ENCODE data around the gene IARS2.
"Not testable (repeated sequence)": the region's sequence is repeated elsewhere in the genome, so short reads cannot be mapped to it uniquely, and the experiment has no call there.

Gene IARS2

DNA sequence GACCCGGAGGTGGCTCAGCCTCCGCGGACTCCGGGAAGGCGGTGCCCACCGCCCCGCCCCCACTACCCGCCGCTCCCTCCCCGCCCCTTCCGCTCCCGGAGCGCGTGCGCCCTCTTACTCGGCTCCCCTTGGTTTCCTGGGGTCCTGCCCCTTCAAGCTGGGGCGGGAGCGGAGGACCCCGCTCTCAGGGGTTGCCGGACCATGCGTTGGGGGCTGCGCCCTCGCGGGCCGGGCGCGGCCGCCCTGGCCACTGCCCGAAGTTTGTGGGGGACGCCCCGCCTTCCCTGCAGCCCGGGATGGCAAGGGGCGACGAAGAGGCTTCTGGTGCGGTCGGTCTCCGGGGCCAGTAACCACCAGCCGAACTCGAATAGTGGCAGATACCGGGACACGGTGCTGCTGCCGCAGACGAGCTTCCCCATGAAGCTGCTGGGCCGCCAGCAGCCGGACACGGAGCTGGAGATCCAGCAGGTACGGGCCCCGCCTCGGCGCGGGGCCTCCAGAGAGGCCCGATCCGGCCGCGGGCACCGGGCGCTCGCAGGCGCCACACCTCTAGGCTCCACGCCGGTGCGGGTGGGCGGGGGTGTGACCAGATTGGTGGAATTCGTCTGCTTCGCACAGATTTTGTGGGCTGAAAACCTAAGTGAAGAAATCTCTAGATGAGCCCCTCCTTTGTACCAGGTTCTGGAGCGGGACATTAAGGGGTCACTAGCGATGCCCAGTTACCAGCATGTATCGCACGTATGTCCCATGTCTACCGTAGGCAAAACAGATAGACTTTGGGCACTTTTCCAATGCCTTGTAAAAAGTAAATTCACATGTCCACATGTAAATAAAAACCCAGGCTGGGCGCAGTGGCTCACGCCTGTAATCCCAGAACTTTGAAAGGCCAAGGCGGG, at the start of gene IARS2:
Gene IARS2, plus strand, starts transcription at position 117 of the 896 bp plus-strand sequence. Its CDS starts 85 bp downstream, at position 202.
- peak; percentile 98 for DNase-seq (ENCODE audit: low spot score)

DNA sequence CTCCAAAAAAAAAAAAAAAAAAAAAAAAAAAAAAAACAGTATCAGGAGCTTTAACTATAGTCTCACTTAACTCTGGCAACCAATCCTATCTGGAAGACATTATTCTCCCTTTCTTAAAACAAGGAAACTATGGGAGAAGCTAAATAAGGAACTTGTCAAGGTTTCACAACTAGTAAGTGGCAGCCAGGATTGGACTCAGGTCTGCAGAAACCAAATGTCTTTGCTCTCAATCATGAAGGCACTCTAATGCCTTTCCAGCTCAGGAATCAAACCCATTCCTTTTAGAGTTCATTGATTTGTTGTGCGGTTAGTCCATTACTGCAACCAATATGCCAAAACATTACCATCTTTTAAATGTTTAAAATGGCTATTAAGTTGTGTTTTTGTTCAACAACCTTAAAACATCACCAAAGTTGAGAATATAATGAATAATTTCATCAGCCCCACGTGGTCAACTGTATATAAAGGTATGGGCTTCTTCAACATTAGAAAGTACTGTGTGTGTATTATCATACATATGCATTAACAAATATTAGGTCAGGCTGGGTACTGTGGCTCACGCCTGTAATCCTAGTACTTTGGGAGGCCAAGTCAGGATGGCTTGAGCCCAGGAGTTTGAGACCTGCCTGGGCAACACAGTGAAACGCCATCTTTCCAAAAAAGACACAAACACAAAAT, 49.1 kb upstream of the IARS2 start:
- no peak for DNase-seq (ENCODE audit: low spot score)

DNA sequence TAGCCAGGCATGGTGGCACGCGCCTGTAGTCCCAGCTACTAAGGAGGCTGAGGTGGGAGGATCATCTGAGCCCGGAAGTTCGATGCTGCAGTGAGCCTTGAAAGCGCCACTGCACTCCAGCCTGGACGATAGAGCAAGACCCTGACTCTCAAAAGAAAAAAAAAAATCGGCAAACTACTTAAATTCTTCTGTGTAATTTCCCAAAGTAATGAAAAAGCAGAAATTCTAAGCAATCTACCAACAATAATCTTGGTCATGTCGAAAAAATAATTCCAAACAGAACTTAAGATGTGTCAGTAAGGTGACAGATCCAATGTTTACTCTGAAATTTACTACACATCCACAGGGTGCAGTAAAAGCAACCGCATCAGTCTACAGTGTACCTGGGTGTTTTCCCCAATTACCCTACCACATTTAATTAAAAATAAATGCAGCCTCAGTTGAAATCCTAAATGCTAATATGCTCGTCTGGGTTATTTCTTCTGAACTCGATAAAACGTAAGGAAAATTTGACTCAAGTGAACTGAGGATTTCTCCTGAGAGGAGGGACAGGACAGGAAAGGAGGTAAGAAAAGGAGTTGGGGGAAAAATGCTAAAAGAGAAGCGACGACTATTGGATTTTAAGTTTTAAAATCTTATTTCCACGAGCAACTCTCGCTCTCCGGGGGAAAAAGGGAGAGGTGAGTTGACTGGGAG, 48.4 kb upstream of the IARS2 start:
- DNase-seq (ENCODE audit: low spot score) = peak; percentile 10

DNA sequence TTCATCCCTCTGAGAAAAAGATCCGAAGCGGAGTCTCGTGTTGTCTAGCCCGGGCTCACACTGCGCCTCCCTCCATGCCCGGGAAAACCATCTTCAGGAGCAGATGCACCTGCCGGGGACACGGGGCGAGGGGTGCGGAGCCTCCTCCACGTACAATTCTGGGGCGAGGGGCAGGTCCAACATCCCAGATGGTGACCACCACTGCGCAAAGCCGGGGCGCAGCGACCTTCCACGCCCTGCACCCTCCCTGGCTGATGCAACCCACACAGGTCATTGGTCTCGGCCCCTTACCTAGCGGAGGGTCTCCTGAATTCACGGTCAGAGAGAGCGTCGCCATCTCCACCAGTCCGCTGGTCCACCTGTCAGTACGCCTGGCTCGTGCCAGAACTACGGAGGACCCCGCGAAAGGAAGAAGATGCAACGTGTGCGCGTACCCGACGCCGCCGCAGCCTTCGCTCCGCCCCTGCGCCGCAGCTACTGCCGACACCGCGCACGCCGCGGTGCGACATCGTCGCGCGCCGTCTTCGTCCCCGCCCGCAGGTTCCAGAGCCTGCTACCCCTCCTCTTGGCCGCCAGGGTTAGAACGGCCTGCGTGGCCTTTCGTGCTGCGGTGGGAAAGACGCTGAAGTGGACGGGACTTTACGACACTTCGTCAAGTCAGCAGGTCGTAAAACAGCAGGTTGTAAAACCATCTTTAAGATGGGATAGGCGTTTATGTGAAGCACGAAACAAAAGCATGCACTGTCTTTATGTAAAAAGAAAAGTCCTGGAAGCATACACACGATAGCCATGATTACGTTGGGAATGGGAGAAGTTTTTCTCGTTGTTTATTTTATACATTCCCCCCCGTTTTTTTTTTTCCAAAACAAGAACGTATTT, 47.6 kb upstream of the IARS2 start, which contains the start of gene EPRS1:
Gene EPRS1, minus strand, starts transcription at position 454 of the 879 bp plus-strand sequence. Its CDS starts 117 bp downstream, at position 337.
- peak; percentile 96 for DNase-seq (ENCODE audit: low spot score)

DNA sequence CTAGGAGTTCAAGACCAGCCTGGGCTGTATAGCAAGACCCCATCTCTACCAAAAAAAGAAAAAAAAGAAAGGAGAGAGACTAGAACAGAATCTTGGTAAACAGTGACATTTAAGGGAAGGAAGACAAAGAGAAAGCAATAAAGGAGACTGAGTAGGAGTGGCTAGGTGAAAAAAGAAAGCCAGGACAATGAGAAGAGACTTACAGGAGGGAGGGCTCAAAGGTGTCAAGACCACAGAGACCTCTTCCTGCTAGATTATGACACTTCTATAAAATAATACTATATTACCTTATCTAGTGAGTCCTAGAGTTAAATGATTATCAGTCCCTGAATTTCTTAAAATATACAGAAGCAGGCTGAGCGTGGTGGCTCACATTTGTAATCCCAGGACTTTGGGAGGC, 37.6 kb upstream of the IARS2 start:
- DNase-seq (ENCODE audit: low spot score) = no peak

DNA sequence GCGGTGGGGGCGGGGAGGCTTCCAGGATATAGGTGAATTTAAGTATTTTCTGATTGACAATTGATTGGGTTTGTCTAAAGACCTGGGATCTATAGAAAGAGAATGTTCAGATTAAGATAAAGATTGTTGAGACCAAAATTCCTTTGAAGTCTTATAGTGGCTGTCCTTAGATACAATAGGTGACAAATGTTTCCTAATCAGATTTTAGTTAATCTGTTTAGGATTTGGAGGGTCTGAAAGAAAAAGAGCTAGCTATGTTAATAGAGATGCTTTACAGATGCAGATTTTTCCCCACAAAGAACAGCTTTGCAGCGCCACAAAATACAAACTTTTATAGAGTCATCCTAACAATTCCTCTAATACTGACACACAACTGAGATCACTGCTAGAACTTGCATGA, 33.1 kb upstream of the IARS2 start:
- no peak for DNase-seq (ENCODE audit: low spot score)

DNA sequence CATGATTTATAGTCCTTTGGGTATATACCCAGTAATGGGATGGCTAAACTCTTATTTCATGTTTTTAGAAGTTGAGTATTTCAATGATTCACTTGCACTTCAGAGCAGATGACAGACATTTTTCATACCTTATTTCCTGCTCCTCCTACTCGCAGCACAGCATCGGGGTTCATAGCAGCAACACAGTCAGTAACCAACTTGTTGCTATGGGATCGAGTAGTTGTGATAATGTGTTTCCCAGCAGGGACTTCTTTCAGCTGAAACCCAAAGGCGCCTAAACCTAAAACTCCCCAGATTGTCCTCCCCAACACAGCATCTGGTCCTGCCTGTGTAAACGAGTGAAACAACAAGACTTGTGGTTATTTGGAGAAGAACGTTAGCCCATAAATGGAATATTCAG, 31.3 kb upstream of the IARS2 start:
- DNase-seq (ENCODE audit: low spot score) = no peak

DNA sequence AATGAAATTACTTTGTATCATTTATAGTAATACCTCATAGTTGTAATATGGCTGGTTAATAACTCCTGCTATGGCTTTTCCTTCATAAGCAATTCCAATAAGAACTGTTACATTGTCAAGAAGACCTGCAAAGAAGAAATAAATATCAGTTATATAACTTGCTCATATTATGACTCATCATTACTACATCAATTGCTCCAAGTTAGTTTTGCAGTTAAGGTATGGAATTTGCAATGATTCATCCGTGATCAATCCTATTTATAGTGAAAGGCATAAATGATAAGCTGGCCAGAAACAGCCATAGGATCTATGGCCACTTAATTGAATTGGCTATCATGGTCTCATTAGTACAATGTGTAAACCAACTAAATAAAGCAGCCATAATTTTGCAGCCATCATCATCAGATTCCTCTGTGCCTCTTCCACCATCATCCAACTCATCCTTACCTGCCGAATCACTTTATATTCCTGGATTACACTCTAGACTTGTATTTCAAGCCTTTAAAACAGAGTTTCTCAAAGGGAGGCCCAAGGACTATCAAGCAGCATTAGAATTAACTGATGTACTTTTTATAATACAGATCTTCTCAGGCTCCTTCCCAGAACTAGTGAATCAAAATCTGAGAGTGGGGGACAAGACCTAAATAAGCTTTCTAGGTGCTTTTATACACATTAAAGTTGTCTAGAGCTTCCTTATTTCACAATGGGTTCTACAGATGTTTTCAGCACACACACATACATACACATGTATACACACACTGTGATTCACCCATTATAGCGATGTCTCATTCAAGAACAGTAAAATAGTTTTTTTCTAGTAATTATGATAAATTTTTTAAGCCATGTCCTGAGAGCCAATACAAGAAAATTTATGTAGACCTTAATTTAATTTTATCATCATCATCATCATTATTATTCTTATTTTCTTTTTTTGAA, 26.4 kb upstream of the IARS2 start:
- DNase-seq (ENCODE audit: low spot score) = no peak

DNA sequence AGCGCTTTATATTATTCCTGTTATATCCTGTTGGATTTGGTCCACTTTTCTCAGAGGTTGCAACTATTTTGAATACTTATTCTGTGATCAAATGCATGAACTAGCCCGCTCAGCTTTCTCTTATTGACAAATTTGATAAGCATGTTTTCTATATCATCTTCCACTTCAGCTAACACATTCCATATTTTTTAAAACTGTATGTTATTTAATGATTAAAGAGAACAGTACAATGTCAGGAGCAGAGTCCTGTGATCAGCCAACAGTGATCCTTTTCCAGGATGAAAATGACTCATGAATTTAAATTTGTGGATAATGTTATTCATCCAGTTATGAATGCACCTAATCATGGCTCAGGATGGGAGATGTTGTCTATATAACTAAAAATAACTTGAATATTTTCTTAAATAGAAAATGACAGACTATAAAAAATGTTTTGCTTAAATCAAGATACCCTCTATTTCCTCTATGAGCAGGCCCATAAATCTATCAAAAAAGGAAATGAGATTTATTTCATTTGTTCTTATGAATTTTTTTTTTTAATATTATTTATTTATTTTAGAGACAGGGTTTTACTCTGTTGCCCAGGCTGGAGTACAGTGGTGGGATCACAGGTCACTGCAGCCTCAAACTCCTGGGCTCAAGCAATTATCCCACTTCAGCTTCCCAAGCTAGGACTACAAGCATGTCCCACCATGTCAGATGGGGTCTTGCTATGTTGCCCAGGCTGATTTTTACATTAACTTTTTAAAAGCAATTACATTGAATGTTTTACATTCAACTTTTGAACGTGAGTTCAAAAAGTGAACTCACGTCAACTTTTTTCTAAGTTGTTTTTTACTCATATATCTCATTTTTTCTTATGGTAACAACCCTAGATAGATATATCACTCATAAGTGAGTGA, 16.8 kb upstream of the IARS2 start:
- peak; percentile 21 for DNase-seq (ENCODE audit: low spot score)

DNA sequence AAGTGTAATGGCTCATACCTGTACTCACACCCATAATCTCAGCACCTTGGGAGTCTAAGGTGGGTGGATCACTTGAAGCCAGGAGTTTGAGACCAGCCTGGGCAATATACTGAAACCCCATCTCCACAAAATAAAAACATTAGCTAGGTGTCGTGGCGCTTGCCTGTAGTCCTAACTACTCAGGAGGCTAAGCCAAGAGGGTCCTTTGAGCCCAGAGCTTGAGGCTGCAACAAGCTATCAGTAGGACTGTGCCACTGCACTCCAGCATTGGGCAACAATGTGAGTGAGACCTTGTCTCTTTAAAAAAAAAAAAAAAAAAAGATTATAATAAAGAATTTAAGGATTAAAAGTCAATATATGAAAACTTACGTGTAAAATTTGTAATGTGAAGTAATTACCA, 16.0 kb upstream of the IARS2 start:
- no peak for DNase-seq (ENCODE audit: low spot score)

DNA sequence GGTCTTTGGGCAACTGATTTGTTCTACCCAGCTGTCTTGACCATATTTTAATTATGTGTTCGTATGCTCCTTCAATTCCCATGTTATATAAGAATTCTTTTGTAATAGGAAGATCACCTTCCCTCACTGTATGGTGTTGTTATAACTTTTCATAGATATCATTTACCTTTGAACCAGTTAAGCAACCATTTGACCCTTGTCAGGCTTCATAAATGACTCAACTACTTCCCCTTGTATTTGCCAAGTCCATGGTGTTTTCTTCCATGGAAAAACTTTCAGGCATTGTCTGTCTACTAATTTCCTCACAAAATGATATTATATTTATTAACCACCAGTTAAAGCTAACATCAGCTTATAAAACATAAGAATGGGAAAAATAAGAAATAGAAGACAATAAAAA, 9.5 kb upstream of the IARS2 start:
- DNase-seq (ENCODE audit: low spot score) = no peak

DNA sequence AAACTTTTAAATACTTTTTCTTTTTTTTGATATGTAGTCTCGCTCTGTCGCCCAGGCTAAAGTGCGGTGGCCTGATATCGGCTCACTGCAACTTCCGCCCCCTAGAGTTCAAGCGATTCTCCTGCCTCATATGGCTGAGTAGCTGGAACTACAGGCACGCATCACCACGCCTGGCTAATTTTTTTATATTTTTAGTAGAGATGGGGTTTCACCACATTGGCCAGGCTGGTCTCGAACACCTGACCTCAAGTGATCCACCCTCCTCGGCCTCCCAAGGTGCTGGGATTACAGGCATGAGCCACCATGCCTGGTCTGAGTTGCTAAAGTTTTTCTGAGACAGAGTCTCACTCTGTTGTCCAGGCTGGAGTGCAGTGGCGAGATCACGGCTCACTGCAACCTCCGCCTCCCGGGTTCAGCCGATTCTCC, 7.7 kb upstream of the IARS2 start:
- DNase-seq (ENCODE audit: low spot score) = not testable (repeated sequence)

DNA sequence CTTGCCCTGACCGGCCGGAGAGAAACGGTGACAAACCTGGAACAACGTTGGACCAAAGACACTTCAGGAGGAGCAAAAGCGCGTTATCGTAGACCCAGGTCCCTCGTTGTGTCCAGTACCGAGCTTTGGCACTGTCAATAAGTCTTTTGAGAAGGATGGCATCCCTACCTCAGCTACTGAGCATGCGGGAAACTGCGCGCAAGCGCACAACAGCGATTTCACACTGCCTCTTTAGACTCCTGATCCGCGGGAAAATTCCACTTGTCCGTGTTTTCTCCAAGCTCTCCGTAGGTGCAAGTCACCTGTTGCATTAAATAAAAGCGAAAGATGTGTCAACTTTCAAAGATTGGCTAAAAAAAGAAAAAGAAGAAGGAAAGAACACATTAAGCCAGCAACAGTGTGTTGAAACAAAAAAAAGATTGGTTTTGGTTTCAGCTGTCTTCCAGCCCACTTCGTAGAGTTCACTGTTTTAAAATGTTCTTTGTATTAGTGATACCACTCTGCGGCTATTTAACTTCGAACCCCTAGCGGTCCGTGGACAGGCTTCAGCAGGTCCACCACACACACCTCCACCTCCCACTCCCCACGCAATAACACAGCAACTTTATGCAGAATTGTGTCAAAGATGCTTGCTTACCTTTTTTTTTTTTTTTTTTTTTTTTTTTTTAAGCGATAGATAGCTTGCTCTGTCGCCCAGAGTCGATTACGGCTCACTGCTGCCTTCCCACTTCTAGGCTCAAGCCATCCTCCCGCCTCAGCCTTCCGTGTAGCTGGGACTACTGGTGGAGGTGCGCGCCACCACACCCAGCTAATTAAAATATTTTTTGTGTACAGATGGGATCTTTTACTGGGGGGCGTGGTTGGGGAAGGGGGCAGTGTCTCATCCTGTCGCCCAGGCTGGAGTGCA, 4.0 kb upstream of the IARS2 start, which contains the start of gene BPNT1:
Gene BPNT1, minus strand, starts transcription at position 139 of the 907 bp plus-strand sequence. CDS start 9,942 bp downstream, outside the sequence.
- peak; percentile 92 for DNase-seq (ENCODE audit: low spot score)

DNA sequence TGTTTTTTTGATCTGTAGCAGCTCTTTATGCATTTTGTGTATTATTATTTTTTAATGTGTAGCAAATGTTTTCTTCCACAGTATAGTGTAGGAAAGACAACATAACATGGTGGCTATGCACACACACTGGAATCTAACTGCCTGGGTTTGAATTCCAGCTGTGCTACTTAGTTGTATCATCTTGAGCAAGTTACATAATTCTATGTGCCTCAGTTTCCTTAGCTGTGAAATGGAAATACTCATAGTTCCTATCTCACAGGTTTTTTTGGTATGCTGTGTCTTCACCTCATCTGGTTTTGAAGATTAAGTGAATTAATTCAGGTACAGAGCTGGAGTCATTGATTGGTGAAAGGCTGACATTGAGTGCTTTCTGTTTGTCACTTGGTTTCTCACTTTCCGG, 1.2 kb upstream of the IARS2 start:
- DNase-seq (ENCODE audit: low spot score) = no peak

DNA sequence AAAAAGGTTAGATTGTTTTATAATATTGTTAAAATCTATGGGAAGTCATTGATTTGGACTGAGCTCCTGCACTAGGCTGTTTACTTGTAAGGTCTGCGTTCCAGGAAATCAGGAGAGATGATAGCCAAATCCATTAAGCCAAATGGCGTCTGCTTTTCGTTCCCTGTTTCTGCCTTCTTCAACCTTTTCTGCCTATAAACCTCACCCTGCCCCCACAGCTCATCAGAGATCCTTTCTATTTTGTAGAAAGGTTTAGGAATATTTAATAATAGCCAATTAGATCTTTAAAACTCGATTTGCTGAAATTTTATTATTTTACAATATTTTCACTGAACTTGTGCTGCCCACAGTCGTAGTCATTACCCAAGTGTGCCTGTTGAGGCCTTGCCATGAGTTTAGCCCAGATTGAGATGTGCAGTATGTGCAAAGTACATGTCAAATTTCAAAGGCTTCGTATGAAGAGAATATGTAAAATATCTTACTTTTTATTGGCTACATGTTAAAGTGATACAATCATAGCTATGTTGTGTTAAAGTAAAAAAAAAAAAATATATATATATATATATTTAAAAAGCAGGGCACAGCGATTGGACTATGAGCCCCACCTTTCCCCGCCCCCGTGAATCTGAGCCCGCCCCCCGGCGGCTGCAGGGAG, 444 bp upstream of the IARS2 start:
- no peak for DNase-seq (ENCODE audit: low spot score)

DNA sequence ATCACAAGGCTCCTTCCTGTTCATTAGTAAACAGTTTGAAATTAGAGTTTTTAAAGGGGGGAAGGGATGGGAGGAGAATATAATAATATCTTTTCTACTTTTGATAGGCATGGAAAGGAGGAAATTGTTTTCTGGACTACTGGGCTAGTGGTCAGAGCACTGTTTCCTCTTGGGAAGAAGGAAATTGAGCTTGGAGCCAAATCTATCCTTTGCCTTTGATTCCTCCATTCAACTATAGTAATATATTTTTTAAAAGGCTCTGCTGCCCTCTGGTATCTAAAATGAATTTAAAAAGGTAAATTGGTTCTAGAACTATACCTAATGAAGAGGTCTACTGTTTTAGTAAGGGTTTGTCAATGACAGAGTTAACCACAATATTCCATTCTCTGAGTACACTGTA, 5.9 kb downstream of the IARS2 start:
- DNase-seq (ENCODE audit: low spot score) = no peak

DNA sequence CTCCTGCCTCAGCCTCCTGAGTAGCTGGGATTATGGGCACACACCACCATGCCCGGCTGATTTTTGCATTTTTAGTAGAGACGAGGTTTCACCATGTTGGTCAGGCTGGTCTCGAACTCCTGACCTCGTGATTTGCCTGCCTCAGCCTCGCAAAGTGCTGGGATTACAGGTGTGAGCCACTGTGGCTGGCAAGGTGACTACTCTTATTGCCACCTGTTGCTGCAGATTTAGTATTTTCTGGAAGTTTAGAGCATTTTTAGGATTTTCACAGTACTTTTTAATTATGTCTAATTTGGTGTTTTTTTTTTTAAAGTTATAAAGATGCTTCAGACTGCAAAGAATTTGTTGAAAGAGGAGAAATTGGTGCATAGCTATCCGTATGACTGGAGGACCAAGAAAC, 16.5 kb downstream of the IARS2 start:
- DNase-seq (ENCODE audit: low spot score) = not testable (repeated sequence)

DNA sequence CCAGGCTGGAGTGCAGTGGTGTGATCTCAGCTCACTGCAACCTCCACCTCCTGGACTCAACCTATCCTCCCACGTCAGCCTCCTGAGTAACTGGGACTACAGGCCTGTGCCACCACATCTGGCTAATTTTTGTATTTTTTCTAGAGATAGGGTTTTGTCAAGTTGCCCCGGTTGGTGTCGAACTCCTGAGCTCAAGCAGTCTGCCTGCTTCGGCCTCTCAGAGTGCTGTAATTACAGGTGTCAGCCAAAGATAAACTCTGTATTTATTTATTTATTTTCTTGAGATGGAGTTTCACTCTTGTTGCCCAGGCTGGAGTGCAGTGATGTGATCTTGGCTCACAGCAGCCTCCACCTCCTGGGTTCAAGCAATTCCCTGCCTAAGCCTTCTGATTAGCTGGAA, 18.7 kb downstream of the IARS2 start:
- DNase-seq (ENCODE audit: low spot score) = not testable (repeated sequence)

Measured in GM03348 (cell line).